ENCODE results near the gene FAM193B.

The FAM193B gene

DNA sequence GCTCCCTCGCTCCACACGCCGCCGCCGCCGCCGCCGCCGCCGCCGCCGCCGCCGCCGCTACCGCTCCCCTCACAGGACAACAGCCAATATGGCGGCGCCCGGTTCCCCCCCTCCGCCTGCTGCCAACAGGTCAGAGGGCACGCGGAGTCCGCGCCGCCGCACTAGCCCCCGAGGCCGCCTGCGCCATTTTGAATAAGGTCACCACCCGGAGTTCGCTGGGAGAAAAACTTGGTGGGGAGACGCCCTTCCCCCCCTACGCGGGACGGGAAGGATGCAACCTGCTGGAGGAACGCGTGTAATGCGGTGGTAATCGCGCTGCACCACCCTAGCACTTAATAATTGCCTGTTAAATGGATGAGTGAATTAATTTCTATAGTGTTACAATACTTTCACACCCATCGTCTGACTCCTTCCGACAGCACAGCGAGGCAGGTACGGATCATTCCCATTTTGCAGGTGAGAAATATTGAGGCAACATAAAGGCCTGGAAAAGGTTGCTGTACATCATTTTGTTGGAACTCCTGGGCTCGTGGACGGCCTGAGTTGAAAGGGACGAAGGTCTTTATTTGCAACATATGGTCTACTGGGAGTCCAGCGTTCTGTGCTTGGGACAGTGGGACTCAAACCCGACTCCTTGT, at the start of gene FAM193B:
FAM193B (minus strand) TSS at position 90 of the 638 bp plus-strand sequence. CDS start 105 bp downstream, outside the sequence.
- DNase-seq (ENCODE audit: low spot score): peak; percentile 93

DNA sequence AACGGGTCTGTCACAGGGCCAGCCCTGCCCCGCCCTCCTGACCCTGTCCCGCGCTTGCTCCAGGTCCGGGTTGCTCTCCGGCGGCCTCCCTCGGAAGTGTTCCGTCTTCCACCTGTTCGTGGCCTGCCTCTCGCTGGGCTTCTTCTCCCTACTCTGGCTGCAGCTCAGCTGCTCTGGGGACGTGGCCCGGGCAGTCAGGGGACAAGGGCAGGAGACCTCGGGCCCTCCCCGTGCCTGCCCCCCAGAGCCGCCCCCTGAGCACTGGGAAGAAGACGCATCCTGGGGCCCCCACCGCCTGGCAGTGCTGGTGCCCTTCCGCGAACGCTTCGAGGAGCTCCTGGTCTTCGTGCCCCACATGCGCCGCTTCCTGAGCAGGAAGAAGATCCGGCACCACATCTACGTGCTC, 49.8 kb upstream of the FAM193B start:
- no peak for DNase-seq (ENCODE audit: low spot score)

DNA sequence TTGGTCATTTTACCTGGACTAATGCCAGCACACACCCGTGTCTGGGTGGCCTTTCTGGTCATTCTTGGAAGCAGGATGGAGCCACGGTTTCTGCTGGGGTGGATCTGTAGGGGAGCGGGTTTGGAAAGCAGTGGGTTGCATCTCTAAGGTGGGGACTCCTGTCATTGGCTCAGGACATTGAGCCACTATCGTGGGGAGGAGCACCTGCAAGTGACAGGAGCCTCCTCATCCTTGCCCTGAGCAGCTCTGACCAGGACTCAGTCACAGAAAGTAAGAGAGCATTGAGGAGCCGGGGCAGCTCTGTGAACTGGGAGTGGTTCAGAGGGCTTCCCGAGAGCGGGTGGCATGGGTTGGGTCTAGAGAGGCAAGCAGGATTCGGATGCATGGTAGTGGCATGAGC, 49.3 kb upstream of the FAM193B start:
- DNase-seq (ENCODE audit: low spot score): no peak

DNA sequence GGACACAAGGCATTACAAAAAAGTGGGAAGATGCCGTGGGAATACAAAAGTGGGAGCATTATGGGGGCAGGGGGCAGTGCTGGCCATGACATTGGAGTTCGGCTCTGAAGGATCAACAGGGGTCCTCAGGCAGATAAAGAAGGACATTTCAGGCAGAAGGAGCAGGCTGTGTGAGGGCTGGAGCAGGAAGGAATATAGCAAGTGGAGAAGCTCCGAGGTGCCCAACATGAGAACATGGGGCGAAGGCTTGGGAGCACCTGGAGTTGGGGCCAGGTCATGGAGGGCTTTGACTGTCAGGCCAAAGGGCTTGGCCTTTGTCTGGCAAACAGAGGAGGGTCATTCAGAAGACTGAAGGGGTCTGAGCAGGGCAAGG, 48.1 kb upstream of the FAM193B start:
- DNase-seq (ENCODE audit: low spot score): no peak

- peak; percentile 13 for DNase-seq (ENCODE audit: low spot score)
These were observed 47.5 kb upstream of the FAM193B start for GRCh38 chr5:177601577-177602457.

- DNase-seq (ENCODE audit: low spot score): no peak
These were observed 46.8 kb upstream of the FAM193B start for GRCh38 chr5:177601126-177601525.

DNA sequence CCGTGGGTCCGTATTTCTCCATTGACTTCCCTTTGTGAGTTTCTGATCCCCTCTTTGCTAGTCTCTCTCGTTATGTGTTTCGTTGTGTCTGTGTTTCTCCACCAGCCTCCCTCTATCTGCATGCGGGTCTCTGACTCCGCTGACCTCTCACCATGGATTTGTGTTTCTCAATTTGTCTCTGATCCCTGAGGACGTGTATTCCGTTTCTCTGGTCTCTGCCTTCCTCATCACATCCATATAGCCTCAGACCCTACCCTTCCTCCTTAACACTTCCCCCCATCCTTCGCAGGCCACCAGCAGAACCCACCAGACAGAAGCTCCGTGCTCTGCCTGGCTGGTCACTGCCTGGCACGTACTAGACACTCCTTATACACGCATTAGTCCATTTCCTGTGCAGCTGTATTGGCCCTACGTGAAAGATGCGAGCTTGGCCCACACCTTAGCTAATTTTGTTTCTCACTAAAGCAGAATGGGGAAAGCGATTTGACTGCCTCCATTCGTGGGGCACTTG, 46.2 kb upstream of the FAM193B start:
- peak; percentile 45 for DNase-seq (ENCODE audit: low spot score)

DNA sequence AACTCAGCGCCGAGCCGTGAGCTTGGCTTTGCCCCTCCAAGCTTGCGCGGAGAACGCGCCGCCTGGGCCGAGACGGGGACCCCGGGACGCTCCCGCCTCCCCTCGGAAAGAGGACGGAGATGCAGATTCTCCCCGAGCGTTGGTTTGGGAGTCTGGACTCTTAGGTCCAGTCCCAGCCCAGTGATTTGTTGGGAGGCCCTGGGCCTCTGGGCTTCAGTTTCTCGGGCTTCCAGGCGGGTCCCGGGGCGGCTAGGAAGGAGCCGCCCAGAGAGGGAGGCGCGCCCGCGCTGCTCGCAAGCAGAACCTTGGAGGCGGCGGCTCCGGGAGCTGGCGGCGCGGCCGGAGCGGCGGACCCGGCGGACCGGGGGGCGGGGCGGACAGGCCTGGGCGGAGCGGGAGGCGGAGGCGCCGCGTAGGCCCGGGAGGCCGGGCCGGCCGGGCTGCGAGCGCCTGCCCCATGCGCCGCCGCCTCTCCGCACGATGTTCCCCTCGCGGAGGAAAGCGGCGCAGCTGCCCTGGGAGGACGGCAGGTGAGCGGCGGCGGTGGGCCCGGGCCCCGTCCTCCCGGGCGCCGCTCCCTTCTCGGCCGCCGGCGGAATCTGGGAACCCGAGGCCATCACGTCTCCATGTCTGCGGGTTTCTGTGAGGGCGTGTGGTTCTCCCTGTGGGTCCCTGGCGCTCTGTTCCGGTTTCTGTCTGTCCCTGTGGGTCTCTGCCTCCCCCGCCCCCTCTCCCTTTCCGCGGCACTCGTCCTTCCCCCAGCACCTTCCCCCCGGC, 45.6 kb upstream of the FAM193B start, which contains the start of gene B4GALT7:
B4GALT7 (plus strand) TSS at position 402 of the 777 bp plus-strand sequence; CDS start at position 481, 79 bp downstream.
- peak; percentile 87 for DNase-seq (ENCODE audit: low spot score)

- DNase-seq (ENCODE audit: low spot score): no peak
These were observed 44.1 kb upstream of the FAM193B start for GRCh38 chr5:177598477-177598876.

GRCh38 chr5:177596775-177597238, 42.4 kb upstream of the FAM193B start:
- DNase-seq (ENCODE audit: low spot score): no peak

DNA sequence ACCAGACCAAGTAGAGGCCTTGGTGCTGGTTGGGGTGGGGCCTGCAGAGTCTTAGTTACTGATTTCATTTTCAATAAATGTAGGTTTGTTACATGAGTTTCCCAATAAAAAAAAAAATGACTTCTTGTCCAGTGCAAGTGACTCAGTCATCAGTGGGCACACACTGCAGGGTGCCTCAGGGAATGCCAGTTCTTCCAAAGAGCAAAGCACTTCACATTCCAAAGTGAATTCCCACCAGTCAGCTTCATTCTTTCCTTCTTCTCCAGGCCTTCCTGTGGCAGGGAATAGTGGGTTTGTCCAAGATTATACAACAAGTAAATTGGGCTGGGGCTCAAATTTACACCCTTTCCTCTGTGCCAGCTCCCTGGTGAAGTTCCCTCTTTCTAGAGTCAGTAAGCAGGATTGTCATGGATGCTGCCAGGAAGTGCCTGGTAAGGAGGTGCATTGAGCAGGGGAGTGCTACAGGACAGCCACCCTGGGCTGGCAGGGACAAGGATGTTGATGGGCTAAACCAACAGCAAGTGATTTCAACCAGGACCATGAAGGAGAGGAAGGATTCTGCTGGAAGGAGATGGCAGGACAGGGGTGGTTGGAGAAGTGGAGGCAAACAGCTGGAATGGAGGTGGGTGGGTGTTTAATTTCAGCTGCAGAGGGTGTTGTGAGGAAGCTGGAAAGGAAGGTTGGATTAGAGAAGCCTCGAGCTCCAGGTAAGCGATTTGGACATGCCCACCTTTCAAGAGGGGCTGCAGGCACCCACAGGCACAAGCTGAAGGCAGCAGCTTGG, 41.8 kb upstream of the FAM193B start:
- DNase-seq (ENCODE audit: low spot score): no peak

DNA sequence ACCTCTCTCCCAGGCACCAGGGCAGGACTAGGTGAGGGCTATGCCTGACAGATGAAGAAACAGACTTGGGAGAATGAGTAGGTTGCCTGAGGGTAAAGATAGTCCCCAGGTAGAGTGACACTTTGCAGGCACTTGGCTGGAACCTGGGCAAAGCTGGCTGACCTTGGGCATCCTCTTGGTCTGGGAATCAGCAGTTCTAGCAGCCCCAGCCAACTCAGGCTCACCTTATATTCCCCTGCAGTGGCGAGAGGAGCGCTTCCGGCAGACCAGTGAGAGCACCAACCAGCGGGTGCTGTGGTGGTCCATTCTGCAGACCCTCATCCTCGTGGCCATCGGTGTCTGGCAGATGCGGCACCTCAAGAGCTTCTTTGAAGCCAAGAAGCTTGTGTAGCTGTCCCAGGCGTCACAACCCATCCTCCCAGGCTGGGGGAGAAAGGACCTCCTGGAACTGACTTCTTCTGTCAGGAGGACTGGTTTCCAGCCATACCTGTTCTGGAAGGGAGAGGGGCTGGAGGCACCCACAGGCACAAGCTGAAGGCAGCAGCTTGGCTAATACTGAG, 40.7 kb upstream of the FAM193B start:
- DNase-seq (ENCODE audit: low spot score): no peak

- no peak for DNase-seq (ENCODE audit: low spot score)
These were observed 39.7 kb upstream of the FAM193B start for GRCh38 chr5:177594071-177594470.

DNA sequence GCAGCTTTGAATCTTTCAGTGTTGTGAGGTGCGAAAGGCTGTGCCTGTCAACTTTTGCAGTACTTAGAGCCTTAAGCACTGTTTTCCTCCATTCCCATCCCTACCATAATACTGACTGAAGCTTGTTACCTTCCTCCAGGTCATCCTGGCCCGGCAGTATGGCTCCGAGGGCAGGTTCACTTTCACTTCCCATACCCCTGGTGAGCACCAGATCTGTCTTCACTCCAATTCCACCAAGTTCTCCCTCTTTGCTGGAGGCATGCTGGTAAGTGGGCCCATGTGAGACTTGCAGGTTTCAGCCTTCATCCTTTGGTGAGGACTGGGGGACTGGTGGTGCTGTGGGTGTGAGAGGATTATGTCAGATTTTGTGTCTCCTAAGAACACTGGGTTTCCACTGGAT, 39.1 kb upstream of the FAM193B start:
- no peak for DNase-seq (ENCODE audit: low spot score)

- no peak for DNase-seq (ENCODE audit: low spot score)
These were observed 38.5 kb upstream of the FAM193B start for GRCh38 chr5:177592905-177593304.

DNA sequence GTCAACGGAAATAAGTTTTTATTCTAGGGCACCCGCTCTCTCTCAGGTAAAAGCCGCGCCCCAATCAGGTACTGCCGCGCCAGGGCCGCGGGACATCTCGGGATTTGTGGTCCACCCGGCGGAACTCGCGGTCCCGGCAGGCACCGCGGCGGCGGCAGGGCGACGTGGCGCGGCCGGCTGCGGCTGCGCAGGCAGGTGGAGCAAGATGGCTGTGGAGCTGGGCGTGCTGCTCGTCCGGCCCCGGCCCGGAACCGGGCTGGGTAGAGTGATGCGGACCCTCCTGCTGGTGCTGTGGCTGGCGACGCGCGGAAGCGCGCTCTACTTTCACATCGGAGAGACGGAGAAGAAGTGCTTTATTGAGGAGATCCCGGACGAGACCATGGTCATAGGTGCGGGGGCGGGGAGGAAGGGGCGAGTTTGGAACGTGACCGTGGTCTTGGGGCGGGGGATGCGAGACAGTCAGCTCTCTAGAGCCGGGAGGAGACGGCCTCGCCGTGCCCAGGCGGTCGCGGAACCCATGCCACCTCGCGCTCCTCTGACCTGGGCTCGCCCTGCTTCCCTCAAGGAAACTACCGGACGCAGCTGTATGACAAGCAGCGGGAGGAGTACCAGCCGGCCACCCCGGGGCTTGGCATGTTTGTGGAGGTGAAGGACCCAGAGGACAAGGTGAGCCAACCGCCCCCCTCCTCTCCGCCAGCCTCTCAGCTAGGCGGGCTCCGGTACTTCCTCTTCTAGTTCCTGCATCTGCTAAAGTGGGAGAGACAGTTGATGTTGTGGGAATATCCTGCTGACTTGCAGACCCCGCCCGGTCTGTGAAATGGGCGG, 37.9 kb upstream of the FAM193B start, which contains the start of gene TMED9:
TMED9 (plus strand) TSS at position 194 of the 825 bp plus-strand sequence; CDS start at position 206, 12 bp downstream.
- peak; percentile 89 for DNase-seq (ENCODE audit: low spot score)

DNA sequence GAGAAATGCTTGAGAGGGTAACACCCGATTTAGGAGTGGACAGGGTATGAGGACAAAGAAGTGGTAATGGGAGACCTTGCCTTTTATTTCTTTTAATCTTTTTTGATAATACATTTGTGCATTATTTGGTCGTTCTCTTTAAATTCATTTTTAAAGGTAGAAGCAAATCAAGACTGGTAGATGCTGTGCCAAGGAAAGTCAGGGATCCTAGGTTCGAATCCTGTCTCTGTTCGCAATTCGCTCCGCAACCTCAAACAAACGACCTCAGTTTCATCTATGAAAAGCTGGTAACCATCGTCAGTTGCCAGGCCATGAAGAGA, 37.3 kb upstream of the FAM193B start:
- no peak for DNase-seq (ENCODE audit: low spot score)

GRCh38 chr5:177590406-177590805, 36.0 kb upstream of the FAM193B start:
- DNase-seq (ENCODE audit: low spot score): no peak

- no peak for DNase-seq (ENCODE audit: low spot score)
These were observed 34.1 kb upstream of the FAM193B start for GRCh38 chr5:177588413-177588909.

DNA sequence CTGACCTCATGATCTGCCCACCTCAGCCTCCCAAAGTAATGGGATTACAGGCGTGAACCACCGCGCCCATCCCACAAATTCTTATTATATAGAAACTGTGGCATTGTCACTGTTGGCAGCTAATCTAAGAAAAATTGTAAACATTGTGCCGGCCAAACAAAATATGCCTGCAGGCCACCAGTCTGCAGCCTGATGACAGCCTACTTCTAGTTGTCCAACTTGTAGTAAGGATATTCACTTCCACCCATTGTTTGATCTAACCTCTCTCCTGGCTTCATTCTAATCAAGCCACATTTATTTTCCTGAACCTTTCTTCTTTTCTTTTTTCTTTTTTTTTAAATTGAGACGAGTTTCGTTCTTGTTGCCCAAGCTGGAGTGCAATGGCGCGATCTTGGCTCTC, 24.0 kb upstream of the FAM193B start:
- DNase-seq (ENCODE audit: low spot score): no peak
